HG03571 (cell line): ENCODE measurements around the gene HAND1.

Experiments used
- ATAC-seq: cut with Tn5 transposase; IDR thresholded peaks from one replicate; pipeline ENCODE4 v1.9.1; 2021; ENCODE audit not compliant: unreplicated experiment

Gene HAND1

GRCh38 chr5:154506049-154506715 is 28.2 kb upstream of the HAND1 start:
- no peak for ATAC-seq

- ATAC-seq = no peak
Measured at GRCh38 chr5:154505567-154505966, 27.5 kb upstream of the HAND1 start.

- ATAC-seq = no peak
Measured at GRCh38 chr5:154503698-154504039, 25.6 kb upstream of the HAND1 start.

GRCh38 chr5:154502180-154502579 is 24.2 kb upstream of the HAND1 start:
- ATAC-seq = no peak

- no peak for ATAC-seq
Measured at GRCh38 chr5:154501566-154501965, 23.5 kb upstream of the HAND1 start.

GRCh38 chr5:154498994-154499393 is 21.0 kb upstream of the HAND1 start:
- ATAC-seq = no peak

- ATAC-seq = no peak
Measured at GRCh38 chr5:154498591-154498990, 20.6 kb upstream of the HAND1 start.

DNA sequence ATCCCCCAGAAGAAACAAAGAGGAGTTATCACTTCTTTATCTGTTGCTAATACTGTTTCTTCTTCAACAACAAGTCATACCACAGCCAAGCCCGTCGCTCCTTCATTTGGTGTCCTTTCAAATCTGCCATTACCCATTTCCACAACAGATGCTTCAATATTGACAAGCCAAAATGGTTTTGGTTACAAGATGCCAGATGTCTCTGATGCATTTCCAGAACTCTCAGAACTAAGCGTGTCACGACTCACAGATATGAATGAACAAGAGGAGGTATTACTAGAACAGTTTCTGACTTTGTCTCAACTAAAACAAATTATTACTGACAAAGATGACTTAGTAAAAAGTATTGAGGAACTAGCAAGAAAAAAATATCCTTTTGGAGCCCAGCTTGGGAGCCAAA is 16.0 kb upstream of the HAND1 start:
- ATAC-seq = no peak

DNA sequence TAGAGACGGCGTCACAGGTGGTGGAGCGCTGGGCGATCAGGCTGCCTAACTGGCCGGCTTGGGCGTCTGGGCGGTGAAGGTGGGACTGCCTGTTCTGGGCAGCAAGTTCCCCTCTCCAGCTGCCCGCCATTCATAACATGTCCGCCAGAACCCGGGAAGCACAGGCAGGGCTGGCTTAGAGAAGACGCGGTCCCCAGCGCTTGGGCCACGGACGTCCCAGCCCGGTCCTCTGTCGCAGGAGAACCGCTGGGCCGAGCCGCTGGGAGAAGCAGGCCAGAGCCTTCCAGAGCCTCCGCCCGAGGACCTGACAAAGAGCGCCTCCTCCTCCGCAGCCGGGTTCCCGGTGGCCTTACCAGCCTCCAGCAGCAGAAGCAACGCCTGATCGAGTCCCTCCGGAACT is 15.2 kb upstream of the HAND1 start:
- ATAC-seq = no peak

GRCh38 chr5:154491941-154492340 is 13.9 kb upstream of the HAND1 start:
- ATAC-seq = no peak

GRCh38 chr5:154487541-154487940 is 9.5 kb upstream of the HAND1 start:
- peak; percentile 86 for ATAC-seq

GRCh38 chr5:154486427-154486866 is 8.4 kb upstream of the HAND1 start:
- ATAC-seq = no peak

DNA sequence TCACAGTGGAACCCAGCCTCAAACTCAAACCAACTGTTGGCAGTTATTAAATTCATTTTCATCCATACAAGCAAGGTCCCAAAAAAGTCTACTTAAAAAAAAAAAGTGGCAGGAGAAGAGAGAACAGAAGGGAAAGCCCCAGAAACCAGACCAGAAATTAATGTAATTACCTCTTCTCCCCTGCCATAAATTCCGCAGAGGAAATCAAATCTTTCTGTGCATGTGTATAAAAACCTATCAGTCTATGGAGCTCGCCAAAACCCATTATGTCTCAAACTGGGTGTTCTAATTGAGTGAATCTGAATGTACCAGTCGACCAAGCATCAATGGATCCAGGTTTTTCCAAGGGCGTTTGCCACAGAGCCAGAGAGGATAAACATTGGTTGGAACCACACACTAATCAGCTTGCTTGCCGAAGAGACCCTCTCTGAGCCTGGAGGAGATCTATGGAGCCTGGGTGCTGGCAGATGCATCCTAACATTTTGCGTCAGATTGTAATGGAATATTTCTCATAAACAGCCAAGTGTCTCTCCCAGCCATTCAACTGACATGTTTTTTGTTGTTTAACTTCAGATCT is 7.9 kb upstream of the HAND1 start:
- no peak for ATAC-seq

- no peak for ATAC-seq
Measured at GRCh38 chr5:154485096-154485491, 7.1 kb upstream of the HAND1 start.

GRCh38 chr5:154484393-154485095 is 6.5 kb upstream of the HAND1 start:
- ATAC-seq = no peak

GRCh38 chr5:154483654-154484392 is 5.8 kb upstream of the HAND1 start:
- no peak for ATAC-seq

DNA sequence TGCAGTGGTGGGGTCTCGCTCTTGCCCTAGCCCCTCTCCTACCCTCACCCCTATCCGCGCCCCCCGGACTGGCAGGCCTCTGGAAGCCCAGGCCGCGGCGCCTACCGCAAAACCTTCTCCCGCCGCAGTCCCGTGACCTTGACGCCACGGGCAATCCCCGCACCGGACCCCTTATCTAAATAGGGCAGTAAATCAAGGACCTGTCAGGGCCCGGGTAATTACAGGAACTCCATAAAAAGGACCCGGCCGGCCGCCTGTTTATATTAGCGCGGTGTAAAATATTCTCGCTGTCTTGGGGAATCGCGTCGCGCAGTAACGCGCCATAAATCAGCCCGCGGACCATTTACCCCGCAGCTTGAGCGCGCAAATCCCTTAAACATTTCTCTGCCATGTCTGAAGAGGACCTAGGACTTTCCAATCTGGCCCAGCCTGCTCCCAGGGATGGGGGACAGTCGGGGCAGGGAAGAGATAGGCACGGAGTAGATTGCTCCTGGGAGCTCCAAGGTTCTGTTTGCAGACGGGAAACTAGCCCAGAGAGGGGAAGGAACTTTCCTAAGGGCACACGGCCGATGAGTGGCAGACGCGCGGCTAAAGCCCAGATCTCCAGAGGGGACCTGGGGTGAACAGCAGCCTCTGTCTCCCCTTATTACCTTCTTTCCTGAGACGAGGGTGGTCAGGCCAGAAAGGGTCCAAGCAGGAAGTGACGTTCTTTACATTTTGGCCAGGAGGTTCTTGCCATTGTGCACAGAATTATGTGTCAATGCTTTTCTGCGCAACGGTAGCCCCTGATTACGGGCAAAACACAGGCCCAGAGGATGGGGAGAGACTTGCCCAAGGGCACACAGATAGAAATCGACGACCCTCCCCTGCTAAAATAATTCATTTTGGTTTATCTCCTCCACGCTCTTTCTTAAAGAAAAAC is 4.8 kb upstream of the HAND1 start:
- no peak for ATAC-seq

DNA sequence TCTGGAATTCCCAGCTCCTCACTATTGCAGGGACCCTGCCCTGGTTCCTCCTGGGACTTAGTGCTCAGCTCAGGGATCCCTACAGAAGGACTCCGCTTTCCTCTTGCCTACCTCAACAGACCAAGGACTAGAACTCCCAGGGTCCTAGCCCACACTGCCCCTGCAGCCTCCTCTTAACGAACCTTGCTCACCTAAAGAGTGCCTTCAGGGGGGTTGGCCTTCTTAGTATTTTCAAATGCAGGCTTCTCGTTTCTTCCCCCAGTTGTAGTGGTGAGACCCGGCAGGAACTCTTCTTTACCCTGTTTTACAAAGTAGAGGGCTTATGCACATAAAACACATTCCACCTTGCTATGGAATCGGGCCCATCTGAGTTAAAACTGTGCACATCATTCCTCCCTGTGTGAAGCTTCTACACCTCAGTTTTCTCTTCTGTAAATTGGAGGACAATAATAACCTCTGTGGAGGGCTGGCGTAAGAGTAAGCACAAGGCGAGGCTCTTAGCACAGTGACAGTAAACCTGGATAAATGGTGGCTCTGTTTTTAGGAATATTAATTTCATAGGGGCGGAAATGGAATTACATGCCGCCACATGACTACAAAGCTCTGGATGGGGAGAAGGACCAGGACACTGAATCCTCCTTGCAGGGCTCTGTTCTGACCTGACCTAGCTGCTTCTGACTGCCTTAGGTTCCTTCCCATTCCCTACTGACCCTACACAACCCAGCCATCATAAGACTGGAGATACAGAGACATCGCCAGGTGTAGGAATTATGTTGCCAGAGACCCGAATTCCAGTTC is 3.8 kb upstream of the HAND1 start:
- ATAC-seq = no peak

DNA sequence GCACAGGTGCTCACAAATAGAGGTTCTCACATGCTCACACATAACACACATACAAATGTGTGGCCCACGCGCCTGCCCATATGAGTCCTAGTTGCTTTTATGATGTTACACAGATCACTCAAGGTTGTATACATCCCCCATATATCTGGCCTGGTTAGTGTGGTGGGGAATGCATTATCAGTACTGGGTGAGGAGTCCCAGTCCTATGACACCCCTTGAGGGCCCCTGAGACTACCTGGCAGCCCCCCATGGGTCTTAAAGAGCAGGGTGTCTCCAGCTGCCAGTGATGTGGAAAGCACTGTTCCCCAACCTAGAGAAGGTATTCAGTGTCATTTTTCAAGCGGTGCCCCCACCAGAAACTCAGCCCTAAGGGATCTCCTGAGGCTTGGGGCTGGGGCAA is 2.8 kb upstream of the HAND1 start:
- ATAC-seq = no peak
